Measurements from ENCODE around the gene IGFL1.
"Not testable (repeated sequence)": the region's sequence is repeated elsewhere in the genome, so short reads cannot be mapped to it uniquely, and the experiment has no call there.

DNA sequence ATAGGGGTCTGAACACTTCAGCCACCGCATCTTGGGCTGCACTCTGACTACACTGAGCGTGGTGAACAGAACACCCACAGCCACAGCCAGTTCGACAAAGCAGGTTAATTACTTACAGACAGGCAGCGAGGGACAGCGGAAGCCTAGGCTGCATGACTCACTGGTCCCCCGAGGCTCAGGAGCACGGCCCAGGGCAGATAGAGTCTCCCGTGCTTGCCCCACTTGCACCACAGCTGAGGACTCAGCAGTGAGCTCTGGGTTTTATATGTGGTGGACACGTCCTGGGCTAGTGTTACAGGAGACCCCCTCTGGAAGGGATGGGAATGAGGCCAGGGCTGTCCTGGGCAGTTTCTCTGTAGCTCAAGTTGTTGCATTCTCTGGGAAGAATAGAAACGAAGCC is 5.8 kb upstream of the IGFL1 start:
- TF ChIP-seq, protein P1, sequence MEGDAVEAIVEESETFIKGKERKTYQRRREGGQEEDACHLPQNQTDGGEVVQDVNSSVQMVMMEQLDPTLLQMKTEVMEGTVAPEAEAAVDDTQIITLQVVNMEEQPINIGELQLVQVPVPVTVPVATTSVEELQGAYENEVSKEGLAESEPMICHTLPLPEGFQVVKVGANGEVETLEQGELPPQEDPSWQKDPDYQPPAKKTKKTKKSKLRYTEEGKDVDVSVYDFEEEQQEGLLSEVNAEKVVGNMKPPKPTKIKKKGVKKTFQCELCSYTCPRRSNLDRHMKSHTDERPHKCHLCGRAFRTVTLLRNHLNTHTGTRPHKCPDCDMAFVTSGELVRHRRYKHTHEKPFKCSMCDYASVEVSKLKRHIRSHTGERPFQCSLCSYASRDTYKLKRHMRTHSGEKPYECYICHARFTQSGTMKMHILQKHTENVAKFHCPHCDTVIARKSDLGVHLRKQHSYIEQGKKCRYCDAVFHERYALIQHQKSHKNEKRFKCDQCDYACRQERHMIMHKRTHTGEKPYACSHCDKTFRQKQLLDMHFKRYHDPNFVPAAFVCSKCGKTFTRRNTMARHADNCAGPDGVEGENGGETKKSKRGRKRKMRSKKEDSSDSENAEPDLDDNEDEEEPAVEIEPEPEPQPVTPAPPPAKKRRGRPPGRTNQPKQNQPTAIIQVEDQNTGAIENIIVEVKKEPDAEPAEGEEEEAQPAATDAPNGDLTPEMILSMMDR (IDR thresholded peaks at IDR 0.05): not testable (repeated sequence)
- not testable (repeated sequence) for TF ChIP-seq POLR2A (IDR thresholded peaks at IDR 0.05)

Measured in body of pancreas (tissue), 4 donors.